OCI-LY1 (cell line): ENCODE data around the gene CENPU.

Experiments used
- H2AFZ ChIP-seq: fragments of 200-600 bp; sonication (generic), shearing (Covaris generic); 2 replicates; pipeline ENCODE4 v1.6.0; 2014; ENCODE audit warnings: antibody characterized with exemption, mild to moderate bottlenecking, low read length
- H3F3A ChIP-seq: fragments of 200-600 bp; sonication (generic), shearing (Covaris generic); 2 replicates; pipeline ENCODE4 v1.6.0; 2014; ENCODE audit warnings: mild to moderate bottlenecking, antibody characterized with exemption, low read length, moderate library complexity; ENCODE audit not compliant: insufficient read depth
- H3K27ac ChIP-seq: fragments of 200-600 bp; sonication (generic); 2 replicates; pipeline ENCODE4 v1.5.1; 2014; ENCODE audit warnings: low read length, mixed run types, mild to moderate bottlenecking, low read depth; ENCODE audit not compliant: poor library complexity, severe bottlenecking
- H3K27me3 ChIP-seq: fragments of 200-600 bp; sonication (generic); 2 replicates; pipeline ENCODE4 v1.6.0; 2014; ENCODE audit warnings: antibody characterized with exemption, mild to moderate bottlenecking, low read length, moderate library complexity; ENCODE audit not compliant: insufficient read depth
- H3K36me3 ChIP-seq: fragments of 200-600 bp; sonication (generic); 2 replicates; pipeline ENCODE4 v1.6.1; 2014; ENCODE audit warnings: mild to moderate bottlenecking, antibody characterized with exemption, low read length, moderate library complexity, mixed read lengths; ENCODE audit not compliant: insufficient read depth
- H3K4me1 ChIP-seq: fragments of 200-600 bp; sonication (generic); 2 replicates; pipeline ENCODE4 v1.5.1; 2014; ENCODE audit warnings: mild to moderate bottlenecking, low read length, moderate library complexity; ENCODE audit not compliant: insufficient read depth, severe bottlenecking
- H3K4me2 ChIP-seq: fragments of 200-600 bp; sonication (generic), shearing (Covaris generic); 2 replicates; pipeline ENCODE4 v1.6.1; 2014; ENCODE audit warnings: low read length
- H3K4me3 ChIP-seq: fragments of 200-600 bp; sonication (generic); 2 replicates; pipeline ENCODE4 v1.5.1; 2014; ENCODE audit warnings: low read length, low read depth, mild to moderate bottlenecking, mixed read lengths; ENCODE audit not compliant: poor library complexity, severe bottlenecking
- H3K79me2 ChIP-seq: fragments of 200-600 bp; shearing (Covaris generic); 2 replicates; pipeline ENCODE4 v1.6.1; 2016; ENCODE audit warnings: mixed run types, low read length, mixed read lengths; ENCODE audit not compliant: insufficient read depth
- H3K9ac ChIP-seq: fragments of 200-600 bp; sonication (generic), shearing (Covaris generic); 2 replicates; pipeline ENCODE4 v1.6.1; 2014; ENCODE audit warnings: mild to moderate bottlenecking, low read length, mixed read lengths
- H3K9me2 ChIP-seq: fragments of 200-600 bp; sonication (generic), shearing (Covaris generic); 2 replicates; pipeline ENCODE4 v1.6.1; 2014; ENCODE audit warnings: low read depth, mild to moderate bottlenecking, low read length, mixed read lengths
- H3K9me3 ChIP-seq: fragments of 200-600 bp; shearing (Covaris generic); 2 replicates; pipeline ENCODE4 v1.6.1; 2014; ENCODE audit warnings: low read length, mixed read lengths
- H4K20me1 ChIP-seq: fragments of 200-600 bp; sonication (generic), shearing (Covaris generic); 2 replicates; pipeline ENCODE4 v1.6.0; 2016; ENCODE audit warnings: mild to moderate bottlenecking, low read length; ENCODE audit not compliant: insufficient read depth
- CTCF ChIP-seq: fragments of 200-600 bp; sonication (generic), shearing (Covaris generic); IDR thresholded peaks from 2 replicates; pipeline ENCODE4 v1.5.1; 2017; ENCODE audit warnings: mild to moderate bottlenecking, antibody characterized with exemption, low read length, moderate library complexity, mixed read lengths
- EZH2 ChIP-seq: fragments of 200-600 bp; sonication (generic), shearing (Covaris generic); IDR thresholded peaks from 2 replicates; pipeline ENCODE4 v1.8.0; 2017; ENCODE audit warnings: borderline replicate concordance, mixed run types, mild to moderate bottlenecking, antibody characterized with exemption, low read length, moderate library complexity, mixed read lengths

CENPU gene

GRCh38 chr4:184722798-184723197, 11.1 kb downstream of the CENPU start:
- Histone ChIP-seq H3K9me2 (no peaks in the 10 kb centered on the region), H3K4me2 (no peak overlapping the region), H3K9me3 (0 out of 2 replicates have a peak, but pooled peaks cover 4% of the 10 kb centered on the region), H3K79me2 (peaks cover 24% of the 10 kb centered on the region), H3K27me3 (no peaks in the 10 kb centered on the region), H2AFZ (no peak overlapping the region), H3K4me1 (peaks cover 9% of the 10 kb centered on the region), H3F3A (no peaks in the 10 kb centered on the region), H3K27ac (no peak overlapping the region), H3K36me3 (peaks cover 96% of the 10 kb centered on the region), H3K9ac (no peak overlapping the region), H3K4me3 (no peak overlapping the region), H4K20me1 (no peaks in the 10 kb centered on the region)
- no peak for TF ChIP-seq CTCF

DNA sequence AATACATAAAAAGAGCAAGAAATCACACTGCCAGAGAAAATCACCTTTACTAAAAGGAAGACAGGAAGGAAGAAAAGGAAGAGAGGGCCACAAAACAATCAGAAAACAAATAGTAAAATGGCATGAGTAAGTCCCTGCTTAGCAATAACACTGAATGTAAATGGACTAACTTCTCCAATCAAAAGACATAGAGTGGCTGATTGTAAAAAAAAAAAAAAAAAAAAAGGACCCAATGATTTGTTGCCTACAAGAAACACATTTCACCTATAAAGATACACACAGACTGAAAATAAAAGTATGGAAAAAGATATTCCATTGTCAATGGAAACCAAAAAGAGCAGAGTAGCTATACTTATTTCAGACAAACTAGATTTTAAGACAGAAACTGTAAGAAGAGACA, 12.6 kb downstream of the CENPU start:
- TF ChIP-seq CTCF (no peak), EZH2 (no peak)
- H3K9ac ChIP-seq, result no peak overlapping the region
- peaks cover 21% of the 10 kb centered on the region for H3K79me2 ChIP-seq
- no peaks in the 10 kb centered on the region for H3K9me3 ChIP-seq
- H3K36me3 ChIP-seq, result peaks cover 99% of the 10 kb centered on the region
- no peaks in the 10 kb centered on the region for H3K27me3 ChIP-seq
- no peak overlapping the region for H2AFZ ChIP-seq
- no peak overlapping the region for H3K27ac ChIP-seq
- no peaks in the 10 kb centered on the region for H3K4me1 ChIP-seq
- H4K20me1 ChIP-seq, result no peaks in the 10 kb centered on the region
- no peaks in the 10 kb centered on the region for H3F3A ChIP-seq
- H3K9me2 ChIP-seq, result no peaks in the 10 kb centered on the region
- no peak overlapping the region for H3K4me3 ChIP-seq
- no peak overlapping the region for H3K4me2 ChIP-seq

- peaks cover 99% of the 10 kb centered on the region for H3K36me3 ChIP-seq
- no peak overlapping the region for H3K4me3 ChIP-seq
- peaks cover 21% of the 10 kb centered on the region for H3K79me2 ChIP-seq
- TF ChIP-seq CTCF (no peak), EZH2 (no peak)
- H3K27ac ChIP-seq, result no peak overlapping the region
- no peak overlapping the region for H2AFZ ChIP-seq
- H4K20me1 ChIP-seq, result no peaks in the 10 kb centered on the region
- H3K9me3 ChIP-seq, result no peaks in the 10 kb centered on the region
- no peaks in the 10 kb centered on the region for H3K4me1 ChIP-seq
- H3K9me2 ChIP-seq, result no peaks in the 10 kb centered on the region
- no peak overlapping the region for H3K4me2 ChIP-seq
- no peak overlapping the region for H3K9ac ChIP-seq
- H3K27me3 ChIP-seq, result no peaks in the 10 kb centered on the region
- no peaks in the 10 kb centered on the region for H3F3A ChIP-seq
These were observed 14.5 kb downstream of the CENPU start for GRCh38 chr4:184719407-184719806.
